Measurements from ENCODE around the gene CDC42EP3. TPM values are rescaled to one million over a fixed set of nuclear protein-coding genes. Genes with fewer than 3 reads are reported as not detected.

Gene CDC42EP3
- total and polyA plus RNA-seq, 9 donors, result 12.0 to 82.7 (median 27.6) TPM

GRCh38 chr2:37657471-37657870, 14.0 kb downstream of the CDC42EP3 start:
- Histone ChIP-seq H3K4me3 (no peak overlapping the region), H3K27ac (no peak overlapping the region), H3K27me3 (no peaks in the 10 kb centered on the region), H3K9me3 (no peaks in the 10 kb centered on the region), H3K36me3 (no peaks in the 10 kb centered on the region), H3K4me1 (ENCODE audit: insufficient read depth) (peaks cover 11% of the 10 kb centered on the region)
- WGBS, 3 donors, result 92 to 95% (median 94%) methylated on average over 4 of the region's 4 CpGs
- intact Hi-C loops (cut with DNase I), result no loop called here
- no peak for DNase-seq
- TF ChIP-seq CTCF (IDR thresholded peaks at IDR 0.05) (no peak), EP300 (IDR thresholded peaks at IDR 0.05) (no peak), POLR2A (IDR thresholded peaks at IDR 0.05) (no peak)

GRCh38 chr2:37656512-37657423, 14.7 kb downstream of the CDC42EP3 start:
- H3K27me3 ChIP-seq, result no peaks in the 10 kb centered on the region
- no peaks in the 10 kb centered on the region for H3K9me3 ChIP-seq
- WGBS, 3 donors, result 53 to 71% (median 63%) methylated on average over 11 of the region's 11 CpGs
- H3K27ac ChIP-seq, result no peak overlapping the region
- H3K4me3 ChIP-seq, result no peak overlapping the region
- H3K4me1 ChIP-seq (ENCODE audit: insufficient read depth), result peaks cover 11% of the 10 kb centered on the region
- intact Hi-C loops (cut with DNase I), result no loop called here
- no peak for DNase-seq
- TF ChIP-seq CTCF (IDR thresholded peaks at IDR 0.05), result no peak
- H3K36me3 ChIP-seq, result no peaks in the 10 kb centered on the region

GRCh38 chr2:37654932-37655841, 16.3 kb downstream of the CDC42EP3 start:
- Histone ChIP-seq H3K4me3 (no peak overlapping the region), H3K36me3 (no peaks in the 10 kb centered on the region), H3K9me3 (no peaks in the 10 kb centered on the region), H3K27ac (no peak overlapping the region), H3K4me1 (ENCODE audit: insufficient read depth) (peaks cover 11% of the 10 kb centered on the region), H3K27me3 (no peaks in the 10 kb centered on the region)
- TF ChIP-seq CTCF (IDR thresholded peaks at IDR 0.05) (no peak), EP300 (IDR thresholded peaks at IDR 0.05) (no peak), POLR2A (IDR thresholded peaks at IDR 0.05) (no peak)
- DNase-seq, result no peak
- intact Hi-C loops (cut with DNase I), result no loop called here
- 26 to 35% (median 29%) methylated on average over 7 of the region's 7 CpGs for WGBS, 3 donors

GRCh38 chr2:37654419-37654818, 17.0 kb downstream of the CDC42EP3 start:
- no peak for DNase-seq
- Histone ChIP-seq H3K27me3 (no peaks in the 10 kb centered on the region), H3K4me3 (no peak overlapping the region), H3K27ac (no peak overlapping the region), H3K4me1 (ENCODE audit: insufficient read depth) (peaks cover 11% of the 10 kb centered on the region), H3K9me3 (no peaks in the 10 kb centered on the region), H3K36me3 (no peaks in the 10 kb centered on the region)
- WGBS, 3 donors, result 41 to 59% (median 45%) methylated on average over 8 of the region's 8 CpGs
- TF ChIP-seq CTCF (IDR thresholded peaks at IDR 0.05) (no peak), EP300 (IDR thresholded peaks at IDR 0.05) (no peak), POLR2A (IDR thresholded peaks at IDR 0.05) (no peak)
- intact Hi-C loops (cut with DNase I), result no loop called here
